K562 (cell line): Measurements from ENCODE around the gene OXLD1. TPM values are rescaled to one million over a fixed set of nuclear protein-coding genes. Genes with fewer than 3 reads are reported as not detected.

Experiments used
- CBX3 ChIP-seq, 2 experiments: IDR thresholded peaks; 1 replicate in 1 of 2; 2 replicates in 1 of 2; pipeline ENCODE4 v1.6.1; 2012; ENCODE audit warnings: inconsistent platforms in 2 of 2, low read length in 2 of 2, borderline replicate concordance in 1 of 2, control low read depth in 1 of 2
- NRF1 ChIP-seq, 2 experiments: fragments of 450-650 bp; IDR thresholded peaks in 1 of 2; conservative IDR thresholded peaks in 1 of 2; 2 replicates each; pipeline ENCODE4 v1.6.1; 2014; ENCODE audit warnings: mild to moderate bottlenecking in 2 of 2
- polyA plus RNA-seq, 8 experiments: library from polyadenylated mRNA; depleted of rRNA in 4 of 8; stranded (reverse) in 5 of 8; unstranded in 3 of 8; fragments of >200 nt; fragmentation: Nextera tagmentation in 2 of 8; fragmentation: Illumina TruSeq in 1 of 8; extraction: Ambion mirVana in 2 of 8; extraction: Trizol in 1 of 8; gene quantifications; 2 replicates each; pipeline versions ENCODE4 v1.2.1 to v1.2.3, GENCODE V29; 2011 to 2014; ENCODE audit warnings: inconsistent platforms in 1 of 8, missing spikeins in 1 of 8
- total RNA-seq, 7 experiments: library from RNA; depleted of rRNA in 6 of 7; stranded (reverse); fragments of >200 nt in 6 of 7; fragmentation: Illumina TruSeq in 2 of 7; extraction: Trizol in 2 of 7; gene quantifications; 2 replicates each; pipeline versions ENCODE4 v1.2.1 to v1.2.3, GENCODE V29; 2011 to 2021; ENCODE audit warnings: low replicate concordance in 1 of 7
- TF ChIP-seq, protein P1 (sequence below), 2 experiments: fragments of 450-650 bp in 1 of 2; sonication (generic) in 1 of 2; formaldehyde crosslinking in 1 of 2; IDR thresholded peaks; 2 replicates each; pipeline versions ENCODE4 v1.7.1 to v1.9.0; 2016 to 2022; ENCODE audit warnings: inconsistent platforms in 1 of 2, mild to moderate bottlenecking in 1 of 2, missing genetic modification reagents in 1 of 2
- TF ChIP-seq, protein P2 (sequence below): fragments of 250-450 bp; sonication (Bioruptor Pico); IDR thresholded peaks from 2 replicates; pipeline ENCODE4 v1.9.0; 2021; ENCODE audit warnings: mild to moderate bottlenecking, inconsistent platforms
- TF ChIP-seq, protein P3 (sequence below): sonication (generic); formaldehyde crosslinking; IDR thresholded peaks from 2 replicates; pipeline ENCODE4 v1.8.0; 2022; ENCODE audit warnings: missing genetic modification reagents, mild to moderate bottlenecking, moderate library complexity, borderline replicate concordance
- TF ChIP-seq, protein P4 (sequence below): fragments of 150-350 bp; IDR thresholded peaks from 2 replicates; pipeline ENCODE4 v1.6.1; 2014; ENCODE audit warnings: low read depth, mild to moderate bottlenecking, low read length, borderline replicate concordance
- TF ChIP-seq, protein P5 (sequence below): sonication (generic); formaldehyde crosslinking; IDR thresholded peaks from 2 replicates; pipeline ENCODE4 v1.8.0; 2022; ENCODE audit warnings: mild to moderate bottlenecking, missing genetic modification reagents

The OXLD1 gene
- total and polyA plus RNA-seq, 9 of the 15 experiments (the other 6 are each of a cell fraction or from before 2014, with no cell fraction given): 4.4 to 115 (median 29.3) TPM

DNA sequence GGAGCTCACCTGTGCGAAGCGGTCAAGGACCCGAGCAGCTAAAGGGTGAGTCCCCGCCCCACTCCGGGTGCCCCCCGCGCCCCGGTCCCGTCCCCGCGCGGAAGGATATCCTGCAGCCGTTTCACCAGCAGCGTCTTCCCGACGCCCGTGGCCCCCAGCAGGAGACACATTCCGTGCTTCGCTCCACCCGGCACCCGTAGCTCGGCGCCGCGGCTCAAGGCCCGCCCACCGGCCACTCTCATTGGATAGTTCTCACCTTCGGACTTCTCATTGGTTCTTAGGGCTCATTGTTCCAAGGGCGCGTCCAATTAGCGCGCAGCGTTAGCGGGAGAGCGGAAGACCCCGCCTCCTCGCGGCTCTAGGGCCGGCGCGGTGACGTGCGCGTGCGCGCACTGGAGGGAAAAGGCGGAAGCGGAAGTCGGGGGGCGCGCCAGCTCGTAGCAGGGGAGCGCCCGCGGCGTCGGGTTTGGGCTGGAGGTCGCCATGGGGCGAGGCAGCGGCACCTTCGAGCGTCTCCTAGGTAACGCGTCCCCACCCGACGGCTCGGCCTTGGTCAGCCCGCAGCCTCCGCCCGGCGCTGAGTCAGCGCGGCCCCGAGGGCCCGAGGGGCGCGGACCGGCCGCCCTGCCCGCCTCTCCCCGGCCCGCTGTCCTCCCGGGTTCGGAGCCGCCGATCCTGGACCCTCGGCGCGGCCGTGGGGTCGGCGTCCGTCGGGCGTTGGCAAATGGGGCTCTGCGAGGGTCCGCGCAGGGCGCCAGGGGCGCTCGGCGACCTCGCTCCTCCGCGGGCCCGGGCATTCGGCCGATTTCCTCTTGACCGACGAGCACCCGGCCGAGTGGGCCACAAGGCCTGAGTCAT is 17.4 kb upstream of the OXLD1 start, which contains the start of the genes ARL16 and HGS (continued):
- TF ChIP-seq, protein P1, sequence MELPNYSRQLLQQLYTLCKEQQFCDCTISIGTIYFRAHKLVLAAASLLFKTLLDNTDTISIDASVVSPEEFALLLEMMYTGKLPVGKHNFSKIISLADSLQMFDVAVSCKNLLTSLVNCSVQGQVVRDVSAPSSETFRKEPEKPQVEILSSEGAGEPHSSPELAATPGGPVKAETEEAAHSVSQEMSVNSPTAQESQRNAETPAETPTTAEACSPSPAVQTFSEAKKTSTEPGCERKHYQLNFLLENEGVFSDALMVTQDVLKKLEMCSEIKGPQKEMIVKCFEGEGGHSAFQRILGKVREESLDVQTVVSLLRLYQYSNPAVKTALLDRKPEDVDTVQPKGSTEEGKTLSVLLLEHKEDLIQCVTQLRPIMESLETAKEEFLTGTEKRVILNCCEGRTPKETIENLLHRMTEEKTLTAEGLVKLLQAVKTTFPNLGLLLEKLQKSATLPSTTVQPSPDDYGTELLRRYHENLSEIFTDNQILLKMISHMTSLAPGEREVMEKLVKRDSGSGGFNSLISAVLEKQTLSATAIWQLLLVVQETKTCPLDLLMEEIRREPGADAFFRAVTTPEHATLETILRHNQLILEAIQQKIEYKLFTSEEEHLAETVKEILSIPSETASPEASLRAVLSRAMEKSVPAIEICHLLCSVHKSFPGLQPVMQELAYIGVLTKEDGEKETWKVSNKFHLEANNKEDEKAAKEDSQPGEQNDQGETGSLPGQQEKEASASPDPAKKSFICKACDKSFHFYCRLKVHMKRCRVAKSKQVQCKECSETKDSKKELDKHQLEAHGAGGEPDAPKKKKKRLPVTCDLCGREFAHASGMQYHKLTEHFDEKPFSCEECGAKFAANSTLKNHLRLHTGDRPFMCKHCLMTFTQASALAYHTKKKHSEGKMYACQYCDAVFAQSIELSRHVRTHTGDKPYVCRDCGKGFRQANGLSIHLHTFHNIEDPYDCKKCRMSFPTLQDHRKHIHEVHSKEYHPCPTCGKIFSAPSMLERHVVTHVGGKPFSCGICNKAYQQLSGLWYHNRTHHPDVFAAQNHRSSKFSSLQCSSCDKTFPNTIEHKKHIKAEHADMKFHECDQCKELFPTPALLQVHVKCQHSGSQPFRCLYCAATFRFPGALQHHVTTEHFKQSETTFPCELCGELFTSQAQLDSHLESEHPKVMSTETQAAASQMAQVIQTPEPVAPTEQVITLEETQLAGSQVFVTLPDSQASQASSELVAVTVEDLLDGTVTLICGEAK (IDR thresholded peaks at IDR 0.05): peak; percentile 94
- TF ChIP-seq, protein P1 (CRISPR knock-in tag; IDR thresholded peaks at IDR 0.05): no peak
- TF ChIP-seq, protein P2, sequence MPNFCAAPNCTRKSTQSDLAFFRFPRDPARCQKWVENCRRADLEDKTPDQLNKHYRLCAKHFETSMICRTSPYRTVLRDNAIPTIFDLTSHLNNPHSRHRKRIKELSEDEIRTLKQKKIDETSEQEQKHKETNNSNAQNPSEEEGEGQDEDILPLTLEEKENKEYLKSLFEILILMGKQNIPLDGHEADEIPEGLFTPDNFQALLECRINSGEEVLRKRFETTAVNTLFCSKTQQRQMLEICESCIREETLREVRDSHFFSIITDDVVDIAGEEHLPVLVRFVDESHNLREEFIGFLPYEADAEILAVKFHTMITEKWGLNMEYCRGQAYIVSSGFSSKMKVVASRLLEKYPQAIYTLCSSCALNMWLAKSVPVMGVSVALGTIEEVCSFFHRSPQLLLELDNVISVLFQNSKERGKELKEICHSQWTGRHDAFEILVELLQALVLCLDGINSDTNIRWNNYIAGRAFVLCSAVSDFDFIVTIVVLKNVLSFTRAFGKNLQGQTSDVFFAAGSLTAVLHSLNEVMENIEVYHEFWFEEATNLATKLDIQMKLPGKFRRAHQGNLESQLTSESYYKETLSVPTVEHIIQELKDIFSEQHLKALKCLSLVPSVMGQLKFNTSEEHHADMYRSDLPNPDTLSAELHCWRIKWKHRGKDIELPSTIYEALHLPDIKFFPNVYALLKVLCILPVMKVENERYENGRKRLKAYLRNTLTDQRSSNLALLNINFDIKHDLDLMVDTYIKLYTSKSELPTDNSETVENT (CRISPR knock-in tag): peak; percentile 86
- TF ChIP-seq NRF1 (conservative IDR thresholded peaks at IDR 0.05 in 1 of 2, IDR thresholded peaks at IDR 0.05 in 1 of 2) (peak; percentile 97 to 98), CBX3 (IDR thresholded peaks at IDR 0.05; ENCODE audit: borderline replicate concordance in 1 of 2, low read length in 2 of 2) (no peak)
- TF ChIP-seq, protein P3, sequence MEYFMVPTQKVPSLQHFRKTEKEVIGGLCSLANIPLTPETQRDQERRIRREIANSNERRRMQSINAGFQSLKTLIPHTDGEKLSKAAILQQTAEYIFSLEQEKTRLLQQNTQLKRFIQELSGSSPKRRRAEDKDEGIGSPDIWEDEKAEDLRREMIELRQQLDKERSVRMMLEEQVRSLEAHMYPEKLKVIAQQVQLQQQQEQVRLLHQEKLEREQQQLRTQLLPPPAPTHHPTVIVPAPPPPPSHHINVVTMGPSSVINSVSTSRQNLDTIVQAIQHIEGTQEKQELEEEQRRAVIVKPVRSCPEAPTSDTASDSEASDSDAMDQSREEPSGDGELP (CRISPR knock-in tag): peak; percentile 85; the same call in 1 of the 2 replicates
- TF ChIP-seq, protein P4, sequence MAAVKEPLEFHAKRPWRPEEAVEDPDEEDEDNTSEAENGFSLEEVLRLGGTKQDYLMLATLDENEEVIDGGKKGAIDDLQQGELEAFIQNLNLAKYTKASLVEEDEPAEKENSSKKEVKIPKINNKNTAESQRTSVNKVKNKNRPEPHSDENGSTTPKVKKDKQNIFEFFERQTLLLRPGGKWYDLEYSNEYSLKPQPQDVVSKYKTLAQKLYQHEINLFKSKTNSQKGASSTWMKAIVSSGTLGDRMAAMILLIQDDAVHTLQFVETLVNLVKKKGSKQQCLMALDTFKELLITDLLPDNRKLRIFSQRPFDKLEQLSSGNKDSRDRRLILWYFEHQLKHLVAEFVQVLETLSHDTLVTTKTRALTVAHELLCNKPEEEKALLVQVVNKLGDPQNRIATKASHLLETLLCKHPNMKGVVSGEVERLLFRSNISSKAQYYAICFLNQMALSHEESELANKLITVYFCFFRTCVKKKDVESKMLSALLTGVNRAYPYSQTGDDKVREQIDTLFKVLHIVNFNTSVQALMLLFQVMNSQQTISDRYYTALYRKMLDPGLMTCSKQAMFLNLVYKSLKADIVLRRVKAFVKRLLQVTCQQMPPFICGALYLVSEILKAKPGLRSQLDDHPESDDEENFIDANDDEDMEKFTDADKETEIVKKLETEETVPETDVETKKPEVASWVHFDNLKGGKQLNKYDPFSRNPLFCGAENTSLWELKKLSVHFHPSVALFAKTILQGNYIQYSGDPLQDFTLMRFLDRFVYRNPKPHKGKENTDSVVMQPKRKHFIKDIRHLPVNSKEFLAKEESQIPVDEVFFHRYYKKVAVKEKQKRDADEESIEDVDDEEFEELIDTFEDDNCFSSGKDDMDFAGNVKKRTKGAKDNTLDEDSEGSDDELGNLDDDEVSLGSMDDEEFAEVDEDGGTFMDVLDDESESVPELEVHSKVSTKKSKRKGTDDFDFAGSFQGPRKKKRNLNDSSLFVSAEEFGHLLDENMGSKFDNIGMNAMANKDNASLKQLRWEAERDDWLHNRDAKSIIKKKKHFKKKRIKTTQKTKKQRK: peak; percentile 61; the same call in 1 of the 2 replicates
- TF ChIP-seq, protein P5, sequence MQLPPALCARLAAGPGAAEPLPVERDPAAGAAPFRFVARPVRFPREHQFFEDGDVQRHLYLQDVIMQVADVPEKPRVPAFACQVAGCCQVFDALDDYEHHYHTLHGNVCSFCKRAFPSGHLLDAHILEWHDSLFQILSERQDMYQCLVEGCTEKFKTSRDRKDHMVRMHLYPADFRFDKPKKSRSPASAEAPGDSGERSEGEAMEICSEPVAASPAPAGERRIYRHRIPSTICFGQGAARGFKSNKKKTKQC (CRISPR knock-in tag): peak; percentile 30; the same call in 1 of the 2 replicates
